ENCODE results near the gene HDX. TPM values are rescaled to one million over a fixed set of nuclear protein-coding genes. Genes with fewer than 3 reads are reported as not detected.
"Not testable (repeated sequence)": the region's sequence is repeated elsewhere in the genome, so short reads cannot be mapped to it uniquely, and the experiment has no call there.

The HDX gene
- total and polyA plus RNA-seq, 9 of the 15 experiments (the other 6 are each of a cell fraction or from before 2014, with no cell fraction given): not detected

DNA sequence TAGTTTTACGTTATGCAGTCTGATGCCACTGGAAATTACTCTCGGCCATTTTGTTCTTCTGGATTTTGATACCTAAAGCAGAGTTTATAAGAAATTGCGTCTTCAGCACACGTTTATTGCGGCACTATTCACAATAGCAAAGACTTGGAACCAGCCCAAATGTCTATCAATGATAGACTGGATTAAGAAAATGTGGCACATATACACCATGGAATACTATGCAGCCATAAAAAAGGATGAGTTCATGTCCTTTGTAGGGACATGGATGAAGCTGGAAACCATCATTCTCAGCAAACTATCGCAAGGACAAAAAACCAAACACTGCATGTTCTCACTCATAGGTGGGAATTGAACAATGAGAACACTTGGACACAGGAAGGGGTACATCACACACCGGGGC, 35.4 kb upstream of the HDX start:
- H3K79me2 ChIP-seq (ENCODE audit: control insufficient read depth, insufficient read depth, low read length); ATAC-seq; POLR2A ChIA-PET: not testable (repeated sequence)

DNA sequence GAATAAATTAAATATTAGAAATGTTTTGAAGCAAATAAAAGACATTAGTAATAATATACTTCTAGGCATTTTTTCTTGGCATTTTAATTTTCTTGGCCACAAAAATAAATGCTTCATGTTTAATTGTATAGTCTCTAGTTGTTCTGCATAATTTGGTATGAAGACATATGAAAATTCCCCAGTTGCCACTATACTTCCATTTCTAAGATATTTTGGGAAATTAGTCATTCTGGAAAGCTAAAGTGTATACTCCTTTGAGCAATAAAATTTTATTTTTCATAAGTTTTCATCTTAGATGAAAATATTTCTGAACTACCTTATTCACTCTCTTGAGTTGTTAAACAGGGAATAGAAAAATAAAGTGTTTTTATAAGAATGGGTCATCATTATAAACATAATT, 13.8 kb downstream of the HDX start:
- BruUV-seq (replicated peaks): no TSS peak
- TF ChIP-seq ETV1 (tag; conservative IDR thresholded peaks at IDR 0.05; ENCODE audit: low read depth) (no peak), XRCC3 (IDR thresholded peaks at IDR 0.05) (no peak), PHF8 (IDR thresholded peaks at IDR 0.05; ENCODE audit: borderline replicate concordance, low read length) (no peak), PTRF (tag; IDR thresholded peaks at IDR 0.05) (no peak), FOXA1 (IDR thresholded peaks at IDR 0.05; ENCODE audit: borderline replicate concordance) (no peak), ZNF354B (CRISPR knock-in tag; IDR thresholded peaks at IDR 0.05) (no peak), NR2C2 (CRISPR knock-in tag; IDR thresholded peaks at IDR 0.05) (no peak), NR2C2 (tag; IDR thresholded peaks at IDR 0.05) (no peak), SETDB1 (IDR thresholded peaks at IDR 0.05; ENCODE audit: low read length) (no peak), NR4A1 (CRISPR knock-in tag; IDR thresholded peaks at IDR 0.05) (no peak), NR4A1 (tag; IDR thresholded peaks at IDR 0.05) (no peak), FOXJ2 (tag; IDR thresholded peaks at IDR 0.05) (no peak)
- TF ChIP-seq, protein P1, sequence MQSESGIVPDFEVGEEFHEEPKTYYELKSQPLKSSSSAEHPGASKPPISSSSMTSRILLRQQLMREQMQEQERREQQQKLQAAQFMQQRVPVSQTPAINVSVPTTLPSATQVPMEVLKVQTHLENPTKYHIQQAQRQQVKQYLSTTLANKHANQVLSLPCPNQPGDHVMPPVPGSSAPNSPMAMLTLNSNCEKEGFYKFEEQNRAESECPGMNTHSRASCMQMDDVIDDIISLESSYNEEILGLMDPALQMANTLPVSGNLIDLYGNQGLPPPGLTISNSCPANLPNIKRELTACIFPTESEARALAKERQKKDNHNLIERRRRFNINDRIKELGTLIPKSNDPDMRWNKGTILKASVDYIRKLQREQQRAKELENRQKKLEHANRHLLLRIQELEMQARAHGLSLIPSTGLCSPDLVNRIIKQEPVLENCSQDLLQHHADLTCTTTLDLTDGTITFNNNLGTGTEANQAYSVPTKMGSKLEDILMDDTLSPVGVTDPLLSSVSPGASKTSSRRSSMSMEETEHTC (IDR thresholded peaks at IDR 0.05): no peak
- TF ChIP-seq, protein P2, sequence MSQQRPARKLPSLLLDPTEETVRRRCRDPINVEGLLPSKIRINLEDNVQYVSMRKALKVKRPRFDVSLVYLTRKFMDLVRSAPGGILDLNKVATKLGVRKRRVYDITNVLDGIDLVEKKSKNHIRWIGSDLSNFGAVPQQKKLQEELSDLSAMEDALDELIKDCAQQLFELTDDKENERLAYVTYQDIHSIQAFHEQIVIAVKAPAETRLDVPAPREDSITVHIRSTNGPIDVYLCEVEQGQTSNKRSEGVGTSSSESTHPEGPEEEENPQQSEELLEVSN (IDR thresholded peaks at IDR 0.05; ENCODE audit: borderline replicate concordance in 1 of 2, extremely low read depth in 1 of 2, insufficient read depth in 1 of 2, insufficient read length in 1 of 2, low read depth in 1 of 2, low read length in 1 of 2, poor library complexity in 1 of 2, severe bottlenecking in 1 of 2): no peak
- Histone ChIP-seq H3K79me2 (ENCODE audit: control insufficient read depth, insufficient read depth, low read length) (no peaks in the 10 kb centered on the region), H3K9me1 (ENCODE audit: control insufficient read depth, insufficient read depth, low read length) (no peaks in the 10 kb centered on the region), H2AFZ (ENCODE audit: low read depth, low read length) (no peak overlapping the region), H3K4me3 (no peak overlapping the region), H3K27me3 (ENCODE audit: control insufficient read depth in 2 of 2, insufficient read depth in 2 of 2, low read length in 2 of 2) (no peaks in the 10 kb centered on the region), H3K4me1 (replicated peaks in 1 of 2; ENCODE audit: control insufficient read depth in 2 of 2, insufficient read depth in 2 of 2, low read length in 2 of 2) (no peaks in the 10 kb centered on the region), H3K9ac (ENCODE audit: insufficient read depth in 1 of 2, low read depth in 2 of 2, low read length in 2 of 2) (no peak overlapping the region), H3K27ac (ENCODE audit: extremely low read depth, low read depth, low read length) (no peak overlapping the region), H3K9me3 (replicated peaks; ENCODE audit: control insufficient read depth, insufficient read depth, low read depth, low read length) (0 out of 2 replicates have a peak, but pooled peaks cover 1% of the 10 kb centered on the region), H3K36me3 (ENCODE audit: control insufficient read depth, insufficient read depth, low read length) (no peaks in the 10 kb centered on the region), H3K4me2 (ENCODE audit: insufficient read depth, low read length) (no peak overlapping the region), H4K20me1 (replicated peaks; ENCODE audit: control insufficient read depth, insufficient read depth, low read length) (no peaks in the 10 kb centered on the region)
- ChIA-PET CTCF (ENCODE audit: low intra/inter-chr PET ratio) (no interaction called here), POLR2A (no interaction called here)
- in situ Hi-C loops (cut with MboI): no loop called here
- intact Hi-C loops (cut with micrococcal nuclease): no loop called here
- DNase-seq (ENCODE audit: extremely low read depth in 1 of 4, low spot score in 3 of 4): no peak
- ATAC-seq: no peak
- FAIRE-seq: no peak

More for the DNA sequence above, 35.4 kb upstream of the HDX start:
- CTCF ChIA-PET (ENCODE audit: low intra/inter-chr PET ratio); H3K9me3 ChIP-seq (replicated peaks; ENCODE audit: control insufficient read depth, insufficient read depth, low read depth, low read length); H3K36me3 ChIP-seq (ENCODE audit: control insufficient read depth, insufficient read depth, low read length); H3K4me2 ChIP-seq (ENCODE audit: insufficient read depth, low read length); H3K27ac ChIP-seq (ENCODE audit: extremely low read depth, low read depth, low read length); in situ Hi-C loops (cut with MboI); H3K9me1 ChIP-seq (ENCODE audit: control insufficient read depth, insufficient read depth, low read length); H4K20me1 ChIP-seq (replicated peaks; ENCODE audit: control insufficient read depth, insufficient read depth, low read length); intact Hi-C loops (cut with micrococcal nuclease); H3K4me1 ChIP-seq (replicated peaks in 1 of 2; ENCODE audit: control insufficient read depth in 2 of 2, insufficient read depth in 2 of 2, low read length in 2 of 2); H3K4me3 ChIP-seq; DNase-seq (ENCODE audit: extremely low read depth in 1 of 4, low spot score in 3 of 4); H2AFZ ChIP-seq (ENCODE audit: low read depth, low read length); H3K27me3 ChIP-seq (ENCODE audit: control insufficient read depth in 2 of 2, insufficient read depth in 2 of 2, low read length in 2 of 2); H3K9ac ChIP-seq (ENCODE audit: insufficient read depth in 1 of 2, low read depth in 2 of 2, low read length in 2 of 2); BruUV-seq (replicated peaks); FAIRE-seq: not testable (repeated sequence)
- WGBS (ENCODE audit: insufficient coverage, low coverage, missing lambda C conversion rate): 8% methylated on average over 5 of the region's 7 CpGs

All from K562 (cell line).